NB4 (cell line): Measurements from ENCODE around the gene CDK14.

Experiments
- POLR2A ChIP-seq: IDR thresholded peaks from 2 replicates; pipeline ENCODE4 v1.6.1; 2011; ENCODE audit warnings: mild to moderate bottlenecking; ENCODE audit not compliant: insufficient read length; ENCODE audit errors: extremely low read depth
- TF ChIP-seq, protein P1 (sequence below): IDR thresholded peaks from one replicate; pipeline ENCODE4 v1.5.1; 2012; ENCODE audit warnings: low read depth, low read length

DNA sequence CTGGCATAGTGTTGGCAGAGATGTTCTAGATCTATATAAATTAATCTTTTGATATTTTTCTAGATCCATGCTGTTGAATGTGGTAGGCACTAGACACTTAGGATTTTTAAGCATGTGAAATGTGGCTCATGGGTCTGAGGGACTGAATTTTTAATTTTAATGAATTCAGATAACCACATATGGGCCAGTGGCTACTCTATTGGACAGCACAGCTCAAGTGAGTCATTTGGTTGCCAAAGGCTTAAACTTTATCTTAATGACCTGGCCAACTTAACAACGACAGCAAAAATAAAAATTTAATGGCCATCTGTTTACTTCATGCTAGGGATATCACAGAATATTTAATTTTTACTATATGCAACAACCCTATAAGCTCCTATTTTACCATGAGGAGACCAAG lies 61.4 kb downstream of the CDK14 start:
- TF ChIP-seq, protein P1, sequence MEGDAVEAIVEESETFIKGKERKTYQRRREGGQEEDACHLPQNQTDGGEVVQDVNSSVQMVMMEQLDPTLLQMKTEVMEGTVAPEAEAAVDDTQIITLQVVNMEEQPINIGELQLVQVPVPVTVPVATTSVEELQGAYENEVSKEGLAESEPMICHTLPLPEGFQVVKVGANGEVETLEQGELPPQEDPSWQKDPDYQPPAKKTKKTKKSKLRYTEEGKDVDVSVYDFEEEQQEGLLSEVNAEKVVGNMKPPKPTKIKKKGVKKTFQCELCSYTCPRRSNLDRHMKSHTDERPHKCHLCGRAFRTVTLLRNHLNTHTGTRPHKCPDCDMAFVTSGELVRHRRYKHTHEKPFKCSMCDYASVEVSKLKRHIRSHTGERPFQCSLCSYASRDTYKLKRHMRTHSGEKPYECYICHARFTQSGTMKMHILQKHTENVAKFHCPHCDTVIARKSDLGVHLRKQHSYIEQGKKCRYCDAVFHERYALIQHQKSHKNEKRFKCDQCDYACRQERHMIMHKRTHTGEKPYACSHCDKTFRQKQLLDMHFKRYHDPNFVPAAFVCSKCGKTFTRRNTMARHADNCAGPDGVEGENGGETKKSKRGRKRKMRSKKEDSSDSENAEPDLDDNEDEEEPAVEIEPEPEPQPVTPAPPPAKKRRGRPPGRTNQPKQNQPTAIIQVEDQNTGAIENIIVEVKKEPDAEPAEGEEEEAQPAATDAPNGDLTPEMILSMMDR, result no peak
- TF ChIP-seq POLR2A, result no peak
